ENCODE measurements around the gene GPN1. TPM values are rescaled to one million over a fixed set of nuclear protein-coding genes. Genes with fewer than 3 reads are reported as not detected.

Gene GPN1
- total RNA-seq, 1 donor from 2014 or later: 63.9 TPM

DNA sequence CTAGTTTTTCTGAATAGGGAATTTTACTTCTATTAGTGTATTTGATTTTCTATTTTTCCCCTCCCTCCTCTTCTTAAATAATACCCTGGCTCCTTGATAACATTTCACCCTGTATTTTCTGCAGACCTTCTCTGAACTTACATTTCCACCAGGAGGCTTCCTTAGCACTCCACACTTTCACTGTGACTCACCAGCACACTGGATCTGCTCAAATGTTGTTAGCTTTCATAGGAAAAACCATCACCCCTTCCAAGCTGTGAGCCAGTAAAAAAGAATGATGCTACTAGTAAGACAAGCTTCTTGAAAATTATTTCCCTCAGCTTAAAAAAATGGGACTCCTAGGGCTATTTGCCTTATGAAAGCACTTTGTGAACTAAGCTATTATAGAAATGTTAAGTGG, 18.4 kb downstream of the GPN1 start:
- H3K4me1 ChIP-seq (ENCODE audit: insufficient read depth, low read length): peaks cover 1% of the 10 kb centered on the region
- H3K9me3 ChIP-seq (ENCODE audit: insufficient read depth, low read depth, low read length): no peaks in the 10 kb centered on the region
- H3K4me1 Mint-ChIP-seq (ENCODE audit: low read depth, unreplicated experiment): peaks cover 9% of the 10 kb centered on the region
- H3K4me3 ChIP-seq (ENCODE audit: insufficient read depth, low read depth, low read length): no peak overlapping the region
- no peak overlapping the region for H2AFZ ChIP-seq (ENCODE audit: low read depth, low read length)
- FAIRE-seq: no peak
- H3K9ac ChIP-seq (ENCODE audit: low read length): no peak overlapping the region
- H3K4me3 Mint-ChIP-seq (ENCODE audit: unreplicated experiment): no peak overlapping the region
- H3K27ac Mint-ChIP-seq (ENCODE audit: unreplicated experiment): no peak overlapping the region
- H3K27me3 Mint-ChIP-seq (ENCODE audit: low read depth, unreplicated experiment): no peaks in the 10 kb centered on the region
- H4K20me1 ChIP-seq (ENCODE audit: insufficient read depth, low read length): peaks cover under 1% of the 10 kb centered on the region
- peaks cover 4% of the 10 kb centered on the region for H3K36me3 Mint-ChIP-seq (ENCODE audit: low read depth, unreplicated experiment)
- H3K27me3 ChIP-seq (ENCODE audit: insufficient read depth, low read length): no peaks in the 10 kb centered on the region
- DNase-seq (ENCODE audit: low read depth): no peak
- TF ChIP-seq CTCF (IDR thresholded peaks at IDR 0.05; ENCODE audit: insufficient read depth, low read depth, low read length): no peak
- TF ChIP-seq EZH2 (IDR thresholded peaks at IDR 0.05; ENCODE audit: insufficient read depth, low read length): no peak
- peaks cover 3% of the 10 kb centered on the region for H3K79me2 ChIP-seq (ENCODE audit: insufficient read depth, low read length)
- H3K9me3 Mint-ChIP-seq (ENCODE audit: unreplicated experiment): no peaks in the 10 kb centered on the region
- no peak overlapping the region for H3K4me2 ChIP-seq (ENCODE audit: low read length)
- peaks cover 47% of the 10 kb centered on the region for H3K36me3 ChIP-seq (ENCODE audit: insufficient read depth, low read length)
- H3K27ac ChIP-seq (ENCODE audit: low read depth, low read length): no peak overlapping the region

DNA sequence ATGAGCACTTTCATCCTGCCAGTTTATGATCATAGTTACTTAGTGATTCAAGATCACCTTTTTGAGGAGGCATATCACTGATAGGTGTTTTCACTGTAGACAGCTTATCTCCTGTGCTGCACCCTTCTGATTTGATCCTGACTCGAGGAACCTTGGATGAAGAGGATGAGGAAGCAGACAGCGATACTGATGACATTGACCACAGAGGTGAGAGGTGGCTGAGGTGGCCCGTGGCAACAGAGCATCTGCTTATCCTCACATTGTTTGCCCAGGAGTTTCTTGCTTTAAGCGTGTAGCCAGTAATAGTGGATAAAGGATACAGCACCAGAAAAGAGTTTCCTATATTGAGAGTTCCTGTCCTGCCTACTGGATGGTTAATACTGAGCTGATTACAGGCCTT, 18.9 kb downstream of the GPN1 start:
- no peaks in the 10 kb centered on the region for H3K9me3 Mint-ChIP-seq (ENCODE audit: unreplicated experiment)
- no peak overlapping the region for H2AFZ ChIP-seq (ENCODE audit: low read depth, low read length)
- H3K27me3 ChIP-seq (ENCODE audit: insufficient read depth, low read length): no peaks in the 10 kb centered on the region
- no peak overlapping the region for H3K4me3 ChIP-seq (ENCODE audit: insufficient read depth, low read depth, low read length)
- no peak overlapping the region for H3K27ac Mint-ChIP-seq (ENCODE audit: unreplicated experiment)
- H3K36me3 Mint-ChIP-seq (ENCODE audit: low read depth, unreplicated experiment): peaks cover 6% of the 10 kb centered on the region
- peaks cover 50% of the 10 kb centered on the region for H3K36me3 ChIP-seq (ENCODE audit: insufficient read depth, low read length)
- H4K20me1 ChIP-seq (ENCODE audit: insufficient read depth, low read length): peaks cover 5% of the 10 kb centered on the region
- FAIRE-seq (no peak), DNase-seq (ENCODE audit: low read depth) (no peak)
- no peak for TF ChIP-seq EZH2 (IDR thresholded peaks at IDR 0.05; ENCODE audit: insufficient read depth, low read length)
- no peak for TF ChIP-seq CTCF (IDR thresholded peaks at IDR 0.05; ENCODE audit: insufficient read depth, low read depth, low read length)
- H3K4me2 ChIP-seq (ENCODE audit: low read length): no peak overlapping the region
- no peaks in the 10 kb centered on the region for H3K27me3 Mint-ChIP-seq (ENCODE audit: low read depth, unreplicated experiment)
- no peak overlapping the region for H3K4me3 Mint-ChIP-seq (ENCODE audit: unreplicated experiment)
- H3K27ac ChIP-seq (ENCODE audit: low read depth, low read length): no peak overlapping the region
- H3K4me1 ChIP-seq (ENCODE audit: insufficient read depth, low read length): peaks cover 6% of the 10 kb centered on the region
- H3K79me2 ChIP-seq (ENCODE audit: insufficient read depth, low read length): peaks cover 3% of the 10 kb centered on the region
- H3K4me1 Mint-ChIP-seq (ENCODE audit: low read depth, unreplicated experiment): peaks cover 13% of the 10 kb centered on the region
- no peak overlapping the region for H3K9ac ChIP-seq (ENCODE audit: low read length)
- no peaks in the 10 kb centered on the region for H3K9me3 ChIP-seq (ENCODE audit: insufficient read depth, low read depth, low read length)

DNA sequence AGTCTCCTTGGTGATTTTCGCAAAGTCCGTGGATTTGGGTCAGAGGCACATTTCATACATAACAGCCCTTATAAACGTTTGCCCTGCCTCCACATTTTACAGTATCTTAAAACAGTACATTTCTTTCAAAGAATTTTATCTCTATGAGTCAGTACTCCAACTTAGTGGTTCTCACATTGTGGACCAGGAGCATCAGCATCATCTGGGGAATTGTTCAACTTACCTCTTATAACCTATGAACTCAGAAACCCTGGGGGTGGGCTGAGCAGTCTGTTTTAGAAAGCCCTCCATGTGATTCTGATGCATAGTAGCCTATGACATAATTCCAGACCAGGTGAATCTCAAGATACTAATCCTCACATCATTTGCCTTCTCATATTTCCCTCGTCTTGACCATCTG, 22.2 kb downstream of the GPN1 start:
- Histone ChIP-seq H3K4me3 (ENCODE audit: insufficient read depth, low read depth, low read length) (no peak overlapping the region), H3K79me2 (ENCODE audit: insufficient read depth, low read length) (no peaks in the 10 kb centered on the region), H3K36me3 (ENCODE audit: insufficient read depth, low read length) (peaks cover 55% of the 10 kb centered on the region), H3K9me3 (ENCODE audit: insufficient read depth, low read depth, low read length) (no peaks in the 10 kb centered on the region), H3K27ac (ENCODE audit: low read depth, low read length) (peak overlapping the region; percentile 27), H3K9ac (ENCODE audit: low read length) (no peak overlapping the region), H3K4me1 (ENCODE audit: insufficient read depth, low read length) (peaks cover 28% of the 10 kb centered on the region), H3K27me3 (ENCODE audit: insufficient read depth, low read length) (no peaks in the 10 kb centered on the region), H4K20me1 (ENCODE audit: insufficient read depth, low read length) (peaks cover 23% of the 10 kb centered on the region), H2AFZ (ENCODE audit: low read depth, low read length) (no peak overlapping the region), H3K4me2 (ENCODE audit: low read length) (no peak overlapping the region)
- H3K4me3 Mint-ChIP-seq (ENCODE audit: unreplicated experiment): no peak overlapping the region
- peaks cover 8% of the 10 kb centered on the region for H3K36me3 Mint-ChIP-seq (ENCODE audit: low read depth, unreplicated experiment)
- DNase-seq (ENCODE audit: low read depth) (no peak), FAIRE-seq (no peak)
- H3K9me3 Mint-ChIP-seq (ENCODE audit: unreplicated experiment): no peaks in the 10 kb centered on the region
- H3K27ac Mint-ChIP-seq (ENCODE audit: unreplicated experiment): no peak overlapping the region
- peaks cover 26% of the 10 kb centered on the region for H3K4me1 Mint-ChIP-seq (ENCODE audit: low read depth, unreplicated experiment)
- TF ChIP-seq EZH2 (IDR thresholded peaks at IDR 0.05; ENCODE audit: insufficient read depth, low read length): no peak
- TF ChIP-seq CTCF (IDR thresholded peaks at IDR 0.05; ENCODE audit: insufficient read depth, low read depth, low read length): no peak
- no peaks in the 10 kb centered on the region for H3K27me3 Mint-ChIP-seq (ENCODE audit: low read depth, unreplicated experiment)
